ENCODE measurements around the gene NELFCD. TPM values are rescaled to one million over a fixed set of nuclear protein-coding genes. Genes with fewer than 3 reads are reported as not detected.

The NELFCD gene
- total and polyA plus RNA-seq, 9 of the 15 experiments (the other 6 are each of a cell fraction or from before 2014, with no cell fraction given): 11.7 to 163 (median 96.5) TPM

DNA sequence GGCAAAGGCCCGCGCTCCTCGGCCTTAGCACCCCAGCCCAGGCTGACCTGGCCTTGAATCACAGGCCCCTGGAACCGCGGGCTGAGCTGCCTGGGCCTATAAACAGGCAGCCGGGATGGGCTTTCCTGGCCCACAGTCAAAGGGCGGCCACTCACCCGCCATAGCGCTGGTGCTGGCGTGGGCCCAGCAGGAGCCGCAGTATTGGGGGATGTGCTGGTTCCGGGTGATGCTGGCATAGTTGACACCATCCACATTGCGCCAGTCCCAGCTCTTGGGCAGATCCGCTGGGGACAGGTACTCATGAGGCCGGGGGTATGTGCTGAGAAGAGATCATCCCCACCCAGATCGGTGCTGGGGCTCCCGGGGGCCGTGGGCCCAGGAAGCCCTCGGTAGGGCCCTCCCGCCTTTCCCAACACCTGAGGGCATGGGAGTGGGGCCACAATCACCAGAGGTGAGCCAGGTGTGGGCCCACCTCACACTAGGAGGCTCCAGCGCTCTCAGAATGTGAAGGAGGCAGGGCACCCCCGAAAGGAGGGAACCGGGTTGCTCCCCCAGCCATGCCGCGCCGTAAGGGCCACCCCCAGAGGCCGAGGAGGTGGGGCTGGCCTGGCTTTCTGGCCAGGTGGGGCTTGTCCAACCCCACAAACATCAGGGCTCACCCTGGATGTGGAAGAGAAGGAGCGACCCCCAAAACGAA lies 25.3 kb downstream of the NELFCD start:
- H3K9ac ChIP-seq (ENCODE audit: insufficient read depth in 1 of 2, low read depth in 2 of 2, low read length in 2 of 2): peak overlapping the region; percentile 91 to 99
- intact Hi-C loops (cut with micrococcal nuclease): no loop called here
- no peaks in the 10 kb centered on the region for H3K27me3 ChIP-seq (ENCODE audit: control insufficient read depth in 2 of 2, insufficient read depth in 2 of 2, low read length in 2 of 2)
- H3K27ac ChIP-seq (ENCODE audit: extremely low read depth, low read depth, low read length): peak overlapping the region; percentile 90
- POLR2A ChIA-PET: interaction anchor here (0.7 to 1.0 kb wide), 2 partner anchors 16 to 17 kb away, joined by 3 to 5 read pairs; no protein-coding TSS in a partner anchor
- in situ Hi-C loops (cut with MboI): no loop called here
- peak overlapping the region; percentile 66 for H3K4me3 ChIP-seq
- H4K20me1 ChIP-seq (replicated peaks; ENCODE audit: control insufficient read depth, insufficient read depth, low read length): peaks cover 2% of the 10 kb centered on the region
- peaks cover 6% of the 10 kb centered on the region for H3K9me1 ChIP-seq (ENCODE audit: control insufficient read depth, insufficient read depth, low read length)
- FAIRE-seq (no peak), DNase-seq (ENCODE audit: extremely low read depth in 1 of 4, low spot score in 3 of 4) (no peak), ATAC-seq (peak; percentile 18)
- CTCF ChIA-PET (ENCODE audit: low intra/inter-chr PET ratio): no interaction called here
- peaks cover 45 to 91% of the 10 kb centered on the region in 2 experiments for H3K4me1 ChIP-seq (replicated peaks in 1 of 2; ENCODE audit: control insufficient read depth in 2 of 2, insufficient read depth in 2 of 2, low read length in 2 of 2)
- peaks cover 41% of the 10 kb centered on the region for H3K79me2 ChIP-seq (ENCODE audit: control insufficient read depth, insufficient read depth, low read length)
- peak overlapping the region; percentile 66 for H2AFZ ChIP-seq (ENCODE audit: low read depth, low read length)
- 14% methylated on average over 26 of the region's 29 CpGs for WGBS (ENCODE audit: insufficient coverage, low coverage, missing lambda C conversion rate)
- H3K36me3 ChIP-seq (ENCODE audit: control insufficient read depth, insufficient read depth, low read length): peaks cover 41% of the 10 kb centered on the region; the same call in 2 of the 3 replicates
- peak overlapping the region; percentile 87 for H3K4me2 ChIP-seq (ENCODE audit: insufficient read depth, low read length)
- no peaks in the 10 kb centered on the region for H3K9me3 ChIP-seq (replicated peaks; ENCODE audit: control insufficient read depth, insufficient read depth, low read depth, low read length)
- no TSS peak for BruUV-seq (replicated peaks)
- TF ChIP-seq PRPF4 (IDR thresholded peaks at IDR 0.05; ENCODE audit: insufficient read depth, low read depth, low read length, poor library complexity, severe bottlenecking): no peak
- peak; percentile 40; the same call in 1 of the 2 replicates for TF ChIP-seq NFIC (IDR thresholded peaks at IDR 0.05)
- 0 out of 2 replicates have a peak, but pooled peaks have one; percentile 11 for TF ChIP-seq ZC3H4 (CRISPR knock-in tag; IDR thresholded peaks at IDR 0.05; ENCODE audit: borderline replicate concordance)
- TF ChIP-seq STAG1 (CRISPR knock-in tag; IDR thresholded peaks at IDR 0.05; ENCODE audit: borderline replicate concordance): 0 out of 2 replicates have a peak, but pooled peaks have one; percentile 35
- TF ChIP-seq GTF2A2 (tag; IDR thresholded peaks at IDR 0.05): no peak
- TF ChIP-seq TCF7L2 (IDR thresholded peaks at IDR 0.05; ENCODE audit: low read depth, low read length): no peak
- peak; percentile 37 for TF ChIP-seq KDM5B (IDR thresholded peaks at IDR 0.05; ENCODE audit: insufficient replicate concordance, low read depth, low read length)
- TF ChIP-seq MAZ (CRISPR knock-in tag; conservative IDR thresholded peaks at IDR 0.05 in 1 of 2, IDR thresholded peaks at IDR 0.05 in 1 of 2): peak in 1 of 2 experiments; percentile 48; a peak in 2 of 4 replicates
- 0 out of 4 replicates have a peak, but pooled peaks of 1 of the 2 experiments have one; percentile 29 for TF ChIP-seq HDAC1 (IDR thresholded peaks at IDR 0.05)
- TF ChIP-seq MYNN (IDR thresholded peaks at IDR 0.05): 0 out of 2 replicates have a peak, but pooled peaks have one; percentile 23
- no peak for TF ChIP-seq MYNN (CRISPR knock-in tag; IDR thresholded peaks at IDR 0.05)
- TF ChIP-seq ETV5 (CRISPR knock-in tag; IDR thresholded peaks at IDR 0.05; ENCODE audit: low read depth): 0 out of 2 replicates have a peak, but pooled peaks have one; percentile 46
- 0 out of 2 replicates have a peak, but pooled peaks have one; percentile 76 for TF ChIP-seq NR3C1 (CRISPR knock-in tag; IDR thresholded peaks at IDR 0.05)
- TF ChIP-seq ZNF609 (CRISPR knock-in tag; IDR thresholded peaks at IDR 0.05; ENCODE audit: borderline replicate concordance): no peak
- peak; percentile 78 for TF ChIP-seq CHD1 (IDR thresholded peaks at IDR 0.05; ENCODE audit: low read length)
